NCI-H524 (cell line): ENCODE measurements around the gene SPDYE16.
"Not testable (repeated sequence)": the region's sequence is repeated elsewhere in the genome, so short reads cannot be mapped to it uniquely, and the experiment has no call there.

Experiments
- DNase-seq, 2 experiments: peaks; one replicate each; lab custom pipeline; 2025; lab: John Stamatoyannopoulos, UW

SPDYE16 gene

GRCh38 chr7:76543197-76543596 lies at the start of gene SPDYE16:
Gene SPDYE16 (minus strand): TSS chr7:76543297. CDS start chr7:76541459, 1,838 bp downstream.
- DNase-seq = not testable (repeated sequence)

GRCh38 chr7:76592694-76593093 lies 49.6 kb upstream of the SPDYE16 start:
- DNase-seq = not testable (repeated sequence)

GRCh38 chr7:76591602-76592304 lies 48.7 kb upstream of the SPDYE16 start:
- not testable (repeated sequence) for DNase-seq

- not testable (repeated sequence) for DNase-seq
Observed at GRCh38 chr7:76591033-76591432, 47.9 kb upstream of the SPDYE16 start.

GRCh38 chr7:76588586-76588985 lies 45.5 kb upstream of the SPDYE16 start:
- not testable (repeated sequence) for DNase-seq

- not testable (repeated sequence) for DNase-seq
Observed at GRCh38 chr7:76586585-76587315, 43.7 kb upstream of the SPDYE16 start.

GRCh38 chr7:76583636-76584281 lies 40.7 kb upstream of the SPDYE16 start:
- DNase-seq = not testable (repeated sequence)

GRCh38 chr7:76582848-76583631 lies 39.9 kb upstream of the SPDYE16 start:
- DNase-seq = not testable (repeated sequence)

- DNase-seq = not testable (repeated sequence)
Observed at GRCh38 chr7:76575919-76576655, 33.0 kb upstream of the SPDYE16 start.

- not testable (repeated sequence) for DNase-seq
Observed at GRCh38 chr7:76575431-76575830, 32.3 kb upstream of the SPDYE16 start.

GRCh38 chr7:76572296-76572695 lies 29.2 kb upstream of the SPDYE16 start:
- DNase-seq = not testable (repeated sequence)

- DNase-seq = not testable (repeated sequence)
Observed at GRCh38 chr7:76570324-76570775, 27.3 kb upstream of the SPDYE16 start.

GRCh38 chr7:76568742-76569141 lies 25.6 kb upstream of the SPDYE16 start:
- not testable (repeated sequence) for DNase-seq

- DNase-seq = not testable (repeated sequence)
Observed at GRCh38 chr7:76567753-76568152, 24.7 kb upstream of the SPDYE16 start.

GRCh38 chr7:76567311-76567710 lies 24.2 kb upstream of the SPDYE16 start:
- not testable (repeated sequence) for DNase-seq

- DNase-seq = not testable (repeated sequence)
Observed at GRCh38 chr7:76565001-76565400, 21.9 kb upstream of the SPDYE16 start.

- not testable (repeated sequence) for DNase-seq
Observed at GRCh38 chr7:76561342-76561741, 18.2 kb upstream of the SPDYE16 start.

GRCh38 chr7:76560157-76560556 lies 17.1 kb upstream of the SPDYE16 start:
- not testable (repeated sequence) for DNase-seq

- DNase-seq = not testable (repeated sequence)
Observed at GRCh38 chr7:76559685-76560084, 16.6 kb upstream of the SPDYE16 start.

- not testable (repeated sequence) for DNase-seq
Observed at GRCh38 chr7:76551992-76552391, 8.9 kb upstream of the SPDYE16 start.

- not testable (repeated sequence) for DNase-seq
Observed at GRCh38 chr7:76549855-76550248, 6.8 kb upstream of the SPDYE16 start.
